HG02885 (cell line): ENCODE measurements around the gene GORASP2.

ENCODE experiments used
- ATAC-seq: cut with Tn5 transposase; IDR thresholded peaks from one replicate; pipeline ENCODE4 v1.9.1; 2021; ENCODE audit warnings: mild to moderate bottlenecking; ENCODE audit not compliant: unreplicated experiment, poor library complexity

GORASP2 gene

GRCh38 chr2:170922634-170923494, 6.2 kb upstream of the GORASP2 start:
- ATAC-seq, result no peak

GRCh38 chr2:170923799-170924198, 5.3 kb upstream of the GORASP2 start:
- ATAC-seq, result no peak

DNA sequence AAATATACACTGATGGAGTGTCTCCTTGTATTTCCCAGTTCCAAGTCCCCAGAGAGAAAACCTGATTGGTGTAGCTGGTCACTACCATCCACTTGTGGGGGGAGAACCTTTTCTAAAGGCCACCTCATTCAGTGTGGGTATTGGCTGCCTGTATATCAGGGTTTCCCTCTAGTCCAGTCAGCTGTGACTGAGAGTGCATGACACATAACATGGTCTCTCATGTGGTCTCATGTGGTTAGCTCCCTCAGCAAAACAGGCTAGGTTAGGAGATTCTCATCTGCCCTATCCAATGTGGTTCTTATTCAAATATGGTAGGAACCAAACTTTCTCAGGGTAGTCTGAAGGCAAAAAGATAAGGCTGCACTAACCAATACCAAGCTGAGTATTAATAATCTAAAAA, 4.1 kb upstream of the GORASP2 start:
- no peak for ATAC-seq

DNA sequence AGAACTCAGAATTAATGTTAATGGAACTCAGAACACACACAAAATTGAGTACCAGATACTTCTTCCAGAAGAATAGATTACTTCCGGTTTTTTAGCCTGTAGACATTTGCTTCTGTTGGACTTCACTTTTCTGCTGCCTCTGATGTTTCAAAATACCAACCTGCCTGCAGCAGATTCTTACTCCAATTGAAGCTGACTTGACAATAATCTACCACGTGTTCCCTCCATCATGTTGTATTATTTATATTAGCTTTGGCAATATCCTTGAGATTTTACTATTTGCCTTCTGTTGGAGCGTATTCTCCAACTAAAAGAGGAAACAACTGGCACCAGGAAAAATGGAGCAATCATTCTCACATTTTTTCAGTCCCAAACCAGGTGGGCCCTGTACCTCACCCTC, 3.1 kb upstream of the GORASP2 start:
- ATAC-seq, result no peak

DNA sequence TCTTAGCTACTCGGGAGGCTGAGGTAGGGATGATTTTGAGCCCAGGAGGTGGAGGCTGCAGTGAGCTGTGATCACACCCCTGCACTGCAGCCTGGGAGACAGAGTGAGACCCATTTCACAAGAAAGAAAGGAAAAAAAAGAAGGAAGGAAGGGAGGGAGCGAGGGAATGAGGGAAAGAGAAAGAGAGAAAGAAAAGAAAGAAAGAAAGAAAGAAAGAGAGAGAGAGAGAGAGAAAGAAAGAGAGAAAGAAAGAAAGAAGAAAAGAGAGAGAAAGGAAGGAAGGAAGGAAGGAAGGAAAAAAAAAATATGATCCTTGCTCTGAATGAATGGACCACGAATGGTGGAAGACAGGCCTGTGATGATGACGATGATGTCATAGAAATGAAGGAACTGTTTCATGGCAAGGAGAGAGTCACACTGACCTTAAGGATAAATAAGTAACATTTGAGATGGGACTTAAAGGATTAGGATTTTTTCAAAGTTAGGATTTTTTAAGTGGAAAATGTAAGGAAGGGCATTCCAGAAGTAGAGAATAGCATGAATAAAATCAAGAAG, 2.2 kb upstream of the GORASP2 start:
- ATAC-seq, result no peak

DNA sequence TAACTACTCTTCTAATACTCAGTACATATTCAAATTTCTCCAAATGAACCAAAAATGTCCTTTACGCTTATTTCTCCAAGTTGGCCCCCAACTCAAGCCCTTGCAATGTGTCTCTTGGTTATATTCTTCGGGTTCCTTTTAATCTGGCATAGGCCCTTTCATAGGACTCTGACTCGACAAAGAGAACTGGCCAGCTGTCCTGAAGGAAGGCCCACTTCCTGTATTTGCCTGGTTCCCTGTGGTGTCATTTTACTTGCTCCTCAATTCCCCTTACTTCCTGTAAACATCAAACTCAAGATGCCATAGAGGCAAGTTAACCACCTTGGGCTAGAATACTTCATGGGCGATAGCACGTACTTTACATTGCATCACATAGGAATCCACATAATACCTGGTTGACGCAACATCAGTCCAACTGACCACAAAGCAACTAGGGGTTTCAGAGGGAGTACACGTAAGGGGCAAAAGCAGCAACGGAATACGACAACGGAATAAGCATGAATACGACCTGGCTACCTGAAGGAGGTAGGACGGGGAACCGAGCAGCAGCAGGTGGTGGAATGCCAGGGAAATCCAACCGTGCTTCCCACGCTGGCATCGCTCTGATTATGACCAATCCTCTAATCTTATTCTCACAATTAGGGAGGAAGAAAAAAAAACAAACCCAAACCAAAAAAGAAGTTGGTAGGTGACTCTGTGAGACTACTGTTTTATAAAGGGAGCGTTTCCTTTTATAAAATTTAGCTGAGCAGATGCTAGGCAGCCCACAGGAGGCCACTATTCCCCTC, 823 bp upstream of the GORASP2 start:
- ATAC-seq, result no peak

- peak; percentile 9 for ATAC-seq
Observed at GRCh38 chr2:170929686-170930050, 615 bp downstream of the GORASP2 start.

DNA sequence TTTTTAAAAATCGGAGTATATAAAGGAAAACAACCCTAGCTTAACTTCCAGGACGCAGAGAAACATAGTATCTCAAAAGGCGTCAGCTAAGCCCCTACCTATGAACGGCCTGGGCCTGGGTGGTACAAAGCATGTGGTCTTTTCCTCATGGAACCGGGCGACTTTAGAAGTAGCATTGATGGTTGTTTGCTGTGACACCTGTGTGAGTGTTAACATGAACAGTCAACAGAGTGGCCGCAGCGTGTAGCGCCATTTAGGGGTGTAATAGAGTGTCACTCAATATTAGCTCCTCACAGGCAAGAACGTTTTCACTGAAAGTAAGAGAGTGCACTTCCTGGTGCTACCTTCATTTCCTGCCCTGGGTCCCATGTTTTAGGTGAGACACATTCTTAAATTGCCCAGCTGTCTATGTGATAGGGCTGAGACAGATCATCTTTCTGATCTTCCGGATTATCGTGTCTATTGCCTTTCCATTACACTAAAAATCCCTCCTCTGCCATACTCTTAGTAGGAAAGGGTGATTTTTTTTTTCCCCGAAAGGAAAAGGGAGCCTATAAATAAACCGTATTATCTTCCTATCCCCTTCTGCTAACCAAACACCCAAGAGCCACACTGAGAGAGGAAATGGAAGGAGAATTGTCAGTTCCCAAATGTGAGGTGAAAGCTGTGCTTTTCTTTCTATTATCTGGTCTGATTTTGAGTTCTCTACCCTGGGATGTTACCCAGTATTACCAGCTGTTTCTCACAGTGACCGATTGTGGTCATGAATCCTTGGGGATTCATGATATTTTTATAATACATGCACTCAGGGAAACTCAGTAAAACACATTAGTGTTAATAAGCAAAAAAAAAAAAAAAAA, 1.3 kb downstream of the GORASP2 start:
- ATAC-seq, result peak; percentile 21

DNA sequence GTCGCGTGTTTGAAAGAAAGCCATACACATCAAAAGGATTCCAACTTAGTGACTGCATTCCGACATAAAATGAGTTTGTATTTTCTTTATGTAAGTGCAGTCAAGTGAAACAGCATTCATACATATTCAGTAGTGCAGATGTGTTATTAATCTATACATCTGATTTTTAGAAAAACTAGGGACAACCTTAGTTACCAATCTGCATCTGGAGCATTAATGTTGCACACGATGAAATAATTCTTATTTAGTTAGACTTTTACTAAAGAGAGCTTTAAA, 1.9 kb downstream of the GORASP2 start:
- no peak for ATAC-seq

GRCh38 chr2:170932166-170932565, 3.1 kb downstream of the GORASP2 start:
- no peak for ATAC-seq

DNA sequence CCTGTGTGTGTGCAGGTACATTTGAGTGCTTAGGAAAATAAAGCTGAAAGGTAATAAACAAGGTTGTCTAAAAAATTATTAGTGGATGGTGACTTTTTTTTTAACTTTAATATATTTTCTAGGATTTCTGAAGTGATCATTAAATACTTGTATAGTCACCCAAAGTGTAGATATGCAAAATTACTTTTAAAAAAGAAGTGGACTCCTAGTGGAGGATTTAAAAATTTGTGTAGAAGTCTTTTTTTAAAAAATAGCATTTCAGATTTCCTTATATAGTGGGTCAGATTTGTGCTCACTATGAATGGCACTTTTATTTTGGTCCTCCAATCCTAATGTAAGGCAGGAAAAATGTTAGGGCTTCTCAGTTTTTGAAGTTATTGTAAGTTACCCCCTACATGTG, 3.9 kb downstream of the GORASP2 start:
- ATAC-seq, result no peak

DNA sequence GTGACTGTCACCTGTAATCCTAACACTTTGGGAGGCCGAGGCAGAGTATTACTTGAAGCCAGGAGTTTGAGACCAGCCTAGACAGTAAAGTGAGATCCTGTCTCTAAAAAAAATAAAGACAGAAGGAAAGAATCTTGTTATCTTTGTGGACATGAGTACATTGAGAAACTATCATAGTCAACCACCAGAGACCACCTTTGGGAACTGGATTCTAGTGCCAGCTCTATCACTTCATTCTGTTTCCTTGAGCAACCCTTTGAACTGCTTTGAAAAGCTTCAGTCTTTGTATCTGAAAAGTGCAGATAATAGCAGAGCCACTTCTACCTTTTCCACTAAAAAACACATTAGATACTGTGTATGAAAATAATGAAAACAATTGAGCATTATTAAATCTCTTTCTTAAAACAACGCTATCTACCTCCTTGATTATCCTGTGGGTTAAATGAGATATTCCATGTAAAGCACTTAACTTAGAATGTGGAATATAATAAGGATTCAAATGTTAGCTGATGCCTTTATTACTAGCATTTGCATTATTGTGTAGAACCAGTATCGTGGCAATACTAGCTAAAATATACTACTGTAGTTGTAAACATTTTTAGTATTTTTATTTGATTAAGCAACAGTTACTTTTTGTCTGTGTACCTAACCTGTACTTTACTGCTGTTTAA, 8.8 kb downstream of the GORASP2 start:
- ATAC-seq, result no peak

DNA sequence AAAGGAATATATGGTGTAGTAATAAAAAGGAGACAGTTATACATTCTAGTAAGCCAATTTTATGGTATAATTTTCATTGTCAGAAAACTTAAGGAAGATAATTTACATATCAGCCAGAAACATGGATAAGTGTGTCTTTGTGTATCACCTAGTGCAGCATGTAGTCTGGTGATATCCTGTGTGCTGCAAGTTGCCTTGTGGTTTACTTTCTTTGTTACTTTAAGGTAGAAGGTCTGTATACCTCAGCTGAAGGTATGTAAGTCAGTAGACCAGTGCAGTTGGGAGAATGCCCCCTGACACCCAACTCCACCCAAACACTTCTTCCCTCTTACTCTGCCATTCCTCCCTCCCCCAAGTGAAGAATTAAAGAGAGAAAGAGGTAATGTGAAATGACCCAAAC, 11.0 kb downstream of the GORASP2 start:
- no peak for ATAC-seq

- no peak for ATAC-seq
Observed at GRCh38 chr2:170942615-170943014, 13.6 kb downstream of the GORASP2 start.

DNA sequence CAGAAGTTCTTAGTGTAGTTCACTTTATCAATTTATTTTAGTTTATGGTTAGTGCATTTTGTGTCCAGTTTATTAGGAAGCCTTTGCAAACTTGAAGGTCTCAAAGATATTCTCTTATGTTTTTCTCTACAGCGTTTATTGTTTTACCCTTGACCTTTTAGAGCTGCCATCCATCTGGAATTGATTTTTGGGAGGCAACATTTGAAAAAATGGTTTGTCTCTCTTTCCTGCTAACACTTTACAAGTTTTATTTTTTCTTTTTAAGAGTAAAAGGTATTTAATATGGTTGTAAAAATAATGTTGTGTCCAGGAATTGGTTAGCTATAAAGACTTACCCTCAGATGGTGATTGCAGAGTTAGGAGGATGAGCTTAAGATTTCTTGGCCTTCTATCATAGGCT, 14.0 kb downstream of the GORASP2 start:
- no peak for ATAC-seq

GRCh38 chr2:170943596-170943995, 14.5 kb downstream of the GORASP2 start:
- ATAC-seq, result no peak

GRCh38 chr2:170944545-170944944, 15.5 kb downstream of the GORASP2 start:
- no peak for ATAC-seq

GRCh38 chr2:170949415-170949814, 20.4 kb downstream of the GORASP2 start:
- ATAC-seq, result no peak

GRCh38 chr2:170950221-170950761, 21.2 kb downstream of the GORASP2 start:
- peak; percentile 89 for ATAC-seq

- ATAC-seq, result no peak
Observed at GRCh38 chr2:170953941-170954340, 24.9 kb downstream of the GORASP2 start.
